ENCODE results near the gene WDR20. TPM values are rescaled to one million over a fixed set of nuclear protein-coding genes. Genes with fewer than 3 reads are reported as not detected.
"Not testable (repeated sequence)": the region's sequence is repeated elsewhere in the genome, so short reads cannot be mapped to it uniquely, and the experiment has no call there.

WDR20 gene
- total and polyA plus RNA-seq, 2 donors, result 16.4 to 16.8 TPM

DNA sequence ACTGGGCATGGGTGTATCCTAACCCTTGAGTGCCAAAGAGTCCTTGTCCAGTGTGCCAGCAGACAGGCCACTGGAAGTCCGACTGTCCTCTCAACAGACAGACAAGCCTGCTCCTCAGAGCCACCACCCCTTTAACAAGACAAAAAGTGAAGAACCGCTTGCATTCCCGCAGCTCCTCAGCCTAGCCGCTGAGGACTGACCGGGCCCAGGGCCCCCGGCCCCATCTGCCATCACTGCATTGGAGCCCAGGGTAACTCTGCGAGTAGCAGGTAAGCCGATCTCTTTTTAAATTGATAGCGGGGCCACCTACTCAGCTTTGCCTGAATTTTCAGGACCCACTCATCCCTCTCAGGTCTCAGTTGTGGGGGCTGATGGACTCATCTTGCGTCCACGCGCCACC, 96.3 kb downstream of the WDR20 start:
- WGBS, result 97% methylated on average over 12 of the region's 12 CpGs
- no peaks in the 10 kb centered on the region for H3K27me3 ChIP-seq (ENCODE audit: control insufficient read depth in 2 of 2, insufficient read depth in 1 of 2, low read length in 1 of 2)
- H3K9me3 ChIP-seq (ENCODE audit: control insufficient read depth in 2 of 2, insufficient read depth in 1 of 2, low read length in 1 of 2), result no peaks in the 10 kb centered on the region
- H3K4me1 ChIP-seq (ENCODE audit: control insufficient read depth in 2 of 2, insufficient read depth in 2 of 2, low read length in 2 of 2), result no peaks in the 10 kb centered on the region
- no peak overlapping the region for H3K4me3 ChIP-seq (ENCODE audit: low read length in 2 of 2)
- DNase-seq (ENCODE audit: low read depth in 6 of 9, low spot score in 9 of 9), result no peak
- no peaks in the 10 kb centered on the region for H3K36me3 ChIP-seq (ENCODE audit: control insufficient read depth in 2 of 2, insufficient read depth in 2 of 2, low read length in 1 of 2)
- H3K27ac ChIP-seq (ENCODE audit: low read depth in 1 of 2, low read length in 1 of 2), result no peak overlapping the region

DNA sequence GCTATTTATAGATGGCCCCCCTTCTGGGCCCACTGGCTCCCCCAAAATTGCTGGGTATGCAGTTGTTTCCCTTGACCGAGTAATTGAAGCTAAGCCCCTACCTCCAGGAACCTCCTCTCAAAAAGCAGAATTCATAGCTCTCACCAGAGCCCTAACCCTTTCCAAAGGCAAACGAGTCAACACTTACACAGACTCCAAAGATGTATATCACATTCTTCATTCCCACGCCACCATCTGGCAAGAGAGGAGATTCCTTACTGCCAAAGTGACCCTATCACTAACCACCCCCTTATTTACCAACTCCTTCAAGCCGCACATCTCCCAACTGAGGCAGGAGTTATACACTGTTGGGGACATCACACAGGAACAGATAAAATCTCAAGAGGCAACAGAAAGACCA, 98.4 kb downstream of the WDR20 start:
- Histone ChIP-seq H3K4me3 (ENCODE audit: low read length in 2 of 2) (no peak overlapping the region), H3K27me3 (ENCODE audit: control insufficient read depth in 2 of 2, insufficient read depth in 1 of 2, low read length in 1 of 2) (no peaks in the 10 kb centered on the region), H3K27ac (ENCODE audit: low read depth in 1 of 2, low read length in 1 of 2) (no peak overlapping the region), H3K9me3 (ENCODE audit: control insufficient read depth in 2 of 2, insufficient read depth in 1 of 2, low read length in 1 of 2) (no peaks in the 10 kb centered on the region), H3K36me3 (ENCODE audit: control insufficient read depth in 2 of 2, insufficient read depth in 2 of 2, low read length in 1 of 2) (no peaks in the 10 kb centered on the region), H3K4me1 (ENCODE audit: control insufficient read depth in 2 of 2, insufficient read depth in 2 of 2, low read length in 2 of 2) (no peaks in the 10 kb centered on the region)
- DNase-seq (ENCODE audit: low read depth in 6 of 9, low spot score in 9 of 9), result no peak
- WGBS, result 85% methylated on average over 4 of the region's 4 CpGs

DNA sequence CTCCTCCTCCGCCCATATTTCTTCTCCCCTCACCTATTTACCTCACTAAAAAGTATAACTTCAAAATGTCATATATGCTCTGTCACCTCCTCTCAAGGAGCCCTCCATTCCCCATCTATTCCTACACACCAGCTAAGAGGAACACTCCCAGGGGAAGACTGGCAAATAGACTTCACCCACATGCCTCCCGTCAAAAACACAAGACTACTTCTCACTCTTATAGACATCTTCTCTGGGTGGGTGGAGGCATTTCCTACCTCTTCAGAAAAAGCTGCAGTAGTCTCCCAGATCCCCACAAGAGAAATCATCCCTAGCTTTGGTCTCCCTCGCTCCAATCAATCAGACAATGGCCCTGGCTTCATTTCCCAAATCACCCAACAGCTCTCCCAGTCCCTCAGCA, 99.1 kb downstream of the WDR20 start:
- H3K27ac ChIP-seq (ENCODE audit: low read depth in 1 of 2, low read length in 1 of 2), result no peak overlapping the region
- WGBS, result 95% methylated on average over 3 of the region's 3 CpGs
- H3K9me3 ChIP-seq (ENCODE audit: control insufficient read depth in 2 of 2, insufficient read depth in 1 of 2, low read length in 1 of 2), result no peaks in the 10 kb centered on the region
- no peaks in the 10 kb centered on the region for H3K4me1 ChIP-seq (ENCODE audit: control insufficient read depth in 2 of 2, insufficient read depth in 2 of 2, low read length in 2 of 2)
- no peak overlapping the region for H3K4me3 ChIP-seq (ENCODE audit: low read length in 2 of 2)
- no peak for DNase-seq (ENCODE audit: low read depth in 6 of 9, low spot score in 9 of 9)
- H3K36me3 ChIP-seq (ENCODE audit: control insufficient read depth in 2 of 2, insufficient read depth in 2 of 2, low read length in 1 of 2), result no peaks in the 10 kb centered on the region
- no peaks in the 10 kb centered on the region for H3K27me3 ChIP-seq (ENCODE audit: control insufficient read depth in 2 of 2, insufficient read depth in 1 of 2, low read length in 1 of 2)

DNA sequence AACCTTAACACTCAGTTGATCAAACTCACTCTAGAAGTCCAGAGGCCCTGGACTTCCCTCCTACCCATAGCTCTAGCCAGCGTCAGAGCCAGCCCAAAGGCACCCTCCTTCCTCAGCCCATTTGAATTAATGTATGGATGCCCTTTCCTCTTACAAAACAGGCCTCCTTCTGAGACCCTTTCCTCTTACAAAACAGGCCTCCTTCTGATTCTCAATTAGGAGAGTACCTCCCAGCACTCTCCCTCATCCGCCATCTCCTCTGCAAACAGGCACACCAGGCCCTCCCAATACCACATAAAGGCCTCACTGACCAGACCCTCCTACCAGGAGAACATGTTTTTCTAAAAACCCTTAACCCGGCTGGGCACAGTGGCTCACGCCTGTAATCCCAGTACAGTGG, 99.5 kb downstream of the WDR20 start:
- Histone ChIP-seq H3K9me3 (ENCODE audit: control insufficient read depth in 2 of 2, insufficient read depth in 1 of 2, low read length in 1 of 2) (no peaks in the 10 kb centered on the region), H3K27me3 (ENCODE audit: control insufficient read depth in 2 of 2, insufficient read depth in 1 of 2, low read length in 1 of 2) (no peaks in the 10 kb centered on the region), H3K36me3 (ENCODE audit: control insufficient read depth in 2 of 2, insufficient read depth in 2 of 2, low read length in 1 of 2) (no peaks in the 10 kb centered on the region), H3K4me3 (ENCODE audit: low read length in 2 of 2) (no peak overlapping the region), H3K4me1 (ENCODE audit: control insufficient read depth in 2 of 2, insufficient read depth in 2 of 2, low read length in 2 of 2) (no peaks in the 10 kb centered on the region), H3K27ac (ENCODE audit: low read depth in 1 of 2, low read length in 1 of 2) (no peak overlapping the region)
- 95% methylated on average over 4 of the region's 4 CpGs for WGBS
- DNase-seq (ENCODE audit: low read depth in 6 of 9, low spot score in 9 of 9), result no peak

DNA sequence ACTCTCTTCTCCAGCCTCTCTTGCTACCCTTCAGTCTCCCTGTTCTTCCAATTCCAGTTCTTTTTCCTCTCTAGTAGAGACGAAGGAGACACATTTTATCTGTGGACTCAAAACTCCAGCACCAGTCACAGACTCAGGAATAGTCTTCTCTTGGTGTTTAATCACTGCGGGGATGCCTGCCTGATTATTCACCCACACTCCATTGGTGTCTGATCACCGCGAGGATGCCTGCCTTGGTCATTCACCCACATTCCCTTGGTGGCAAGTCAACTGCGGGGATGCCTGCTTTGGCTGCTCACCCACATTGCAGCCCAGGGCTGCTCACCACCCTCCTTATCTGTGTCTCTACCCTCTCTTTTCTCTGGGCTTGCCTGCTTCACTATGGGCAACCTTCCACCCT, 100.8 kb downstream of the WDR20 start:
- H3K36me3 ChIP-seq (ENCODE audit: control insufficient read depth in 2 of 2, insufficient read depth in 2 of 2, low read length in 1 of 2); H3K4me1 ChIP-seq (ENCODE audit: control insufficient read depth in 2 of 2, insufficient read depth in 2 of 2, low read length in 2 of 2); H3K4me3 ChIP-seq (ENCODE audit: low read length in 2 of 2); H3K9me3 ChIP-seq (ENCODE audit: control insufficient read depth in 2 of 2, insufficient read depth in 1 of 2, low read length in 1 of 2); H3K27ac ChIP-seq (ENCODE audit: low read depth in 1 of 2, low read length in 1 of 2); H3K27me3 ChIP-seq (ENCODE audit: control insufficient read depth in 2 of 2, insufficient read depth in 1 of 2, low read length in 1 of 2); DNase-seq (ENCODE audit: low read depth in 6 of 9, low spot score in 9 of 9): not testable (repeated sequence)
- 95% methylated on average over 5 of the region's 5 CpGs for WGBS

DNA sequence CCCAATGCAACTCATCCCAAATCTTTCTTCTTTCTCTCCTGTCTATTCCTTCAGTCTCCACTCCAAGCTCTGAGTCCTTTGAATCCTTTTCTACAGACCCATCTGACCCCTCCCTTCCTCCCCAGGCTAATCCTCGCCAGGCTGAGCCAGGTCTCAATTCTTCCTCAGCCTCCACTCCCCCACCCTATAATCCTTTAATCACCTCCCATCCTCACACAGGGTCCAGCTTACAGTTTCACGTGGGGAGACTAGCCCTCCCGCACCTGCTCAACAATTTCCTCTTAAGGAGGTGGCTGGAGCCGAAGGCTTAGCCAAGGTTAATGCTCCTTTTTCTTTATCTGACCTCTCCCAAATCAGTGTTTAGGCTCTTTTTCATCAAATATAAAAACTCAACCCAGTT, 101.5 kb downstream of the WDR20 start:
- H3K4me1 ChIP-seq (ENCODE audit: control insufficient read depth in 2 of 2, insufficient read depth in 2 of 2, low read length in 2 of 2), result no peaks in the 10 kb centered on the region
- no peaks in the 10 kb centered on the region for H3K27me3 ChIP-seq (ENCODE audit: control insufficient read depth in 2 of 2, insufficient read depth in 1 of 2, low read length in 1 of 2)
- WGBS, result 93% methylated on average over 4 of the region's 4 CpGs
- no peaks in the 10 kb centered on the region for H3K36me3 ChIP-seq (ENCODE audit: control insufficient read depth in 2 of 2, insufficient read depth in 2 of 2, low read length in 1 of 2)
- DNase-seq (ENCODE audit: low read depth in 6 of 9, low spot score in 9 of 9), result no peak
- no peak overlapping the region for H3K4me3 ChIP-seq (ENCODE audit: low read length in 2 of 2)
- H3K27ac ChIP-seq (ENCODE audit: low read depth in 1 of 2, low read length in 1 of 2), result no peak overlapping the region
- H3K9me3 ChIP-seq (ENCODE audit: control insufficient read depth in 2 of 2, insufficient read depth in 1 of 2, low read length in 1 of 2), result no peaks in the 10 kb centered on the region

DNA sequence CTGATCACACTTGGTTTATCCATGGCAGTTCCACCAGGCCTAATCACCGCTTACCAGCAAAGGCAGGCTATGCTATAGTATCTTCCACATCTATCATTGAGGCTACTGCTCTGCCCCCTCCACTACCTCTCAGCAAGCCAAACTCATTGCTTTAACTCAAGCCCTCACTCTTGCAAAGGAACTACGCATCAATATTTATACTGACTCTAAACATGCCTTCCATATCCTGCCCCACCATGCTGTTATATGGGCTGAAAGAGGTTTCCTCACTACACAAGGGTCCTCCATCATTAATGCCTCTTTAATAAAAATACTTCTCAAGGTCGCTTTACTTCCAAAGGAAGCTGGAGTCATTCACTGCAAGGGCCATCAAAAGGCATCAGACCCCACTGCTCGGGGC, 104.1 kb downstream of the WDR20 start:
- not testable (repeated sequence) for H3K36me3 ChIP-seq (ENCODE audit: control insufficient read depth in 2 of 2, insufficient read depth in 2 of 2, low read length in 1 of 2); H3K9me3 ChIP-seq (ENCODE audit: control insufficient read depth in 2 of 2, insufficient read depth in 1 of 2, low read length in 1 of 2); H3K4me3 ChIP-seq (ENCODE audit: low read length in 2 of 2); H3K4me1 ChIP-seq (ENCODE audit: control insufficient read depth in 2 of 2, insufficient read depth in 2 of 2, low read length in 2 of 2); DNase-seq (ENCODE audit: low read depth in 6 of 9, low spot score in 9 of 9); H3K27ac ChIP-seq (ENCODE audit: low read depth in 1 of 2, low read length in 1 of 2); H3K27me3 ChIP-seq (ENCODE audit: control insufficient read depth in 2 of 2, insufficient read depth in 1 of 2, low read length in 1 of 2)
- 98% methylated on average over 4 of the region's 4 CpGs for WGBS

DNA sequence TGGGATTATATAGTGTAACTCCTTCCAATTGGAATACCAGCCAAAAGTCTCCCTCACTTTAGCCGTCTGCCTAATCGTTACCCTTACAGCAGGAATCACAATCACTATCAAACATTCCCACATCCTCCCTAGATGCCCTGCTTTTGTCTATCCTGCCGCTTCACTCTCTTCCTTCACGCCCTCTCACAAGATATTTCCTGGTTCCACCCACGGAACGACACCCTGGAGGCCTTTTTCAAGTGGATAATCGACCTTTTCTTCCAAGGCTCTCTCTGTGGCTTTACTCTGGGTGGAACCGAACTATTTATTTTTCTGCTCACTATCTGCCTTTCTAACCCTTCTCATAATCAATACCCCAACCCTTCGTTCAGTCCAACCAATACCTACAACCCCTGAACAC, 106.4 kb downstream of the WDR20 start:
- Histone ChIP-seq H3K27me3 (ENCODE audit: control insufficient read depth in 2 of 2, insufficient read depth in 1 of 2, low read length in 1 of 2) (no peaks in the 10 kb centered on the region), H3K27ac (ENCODE audit: low read depth in 1 of 2, low read length in 1 of 2) (no peak overlapping the region), H3K4me3 (ENCODE audit: low read length in 2 of 2) (no peak overlapping the region), H3K36me3 (ENCODE audit: control insufficient read depth in 2 of 2, insufficient read depth in 2 of 2, low read length in 1 of 2) (no peaks in the 10 kb centered on the region), H3K9me3 (ENCODE audit: control insufficient read depth in 2 of 2, insufficient read depth in 1 of 2, low read length in 1 of 2) (no peaks in the 10 kb centered on the region), H3K4me1 (ENCODE audit: control insufficient read depth in 2 of 2, insufficient read depth in 2 of 2, low read length in 2 of 2) (no peaks in the 10 kb centered on the region)
- 89% methylated on average over 9 of the region's 9 CpGs for WGBS
- no peak for DNase-seq (ENCODE audit: low read depth in 6 of 9, low spot score in 9 of 9)

DNA sequence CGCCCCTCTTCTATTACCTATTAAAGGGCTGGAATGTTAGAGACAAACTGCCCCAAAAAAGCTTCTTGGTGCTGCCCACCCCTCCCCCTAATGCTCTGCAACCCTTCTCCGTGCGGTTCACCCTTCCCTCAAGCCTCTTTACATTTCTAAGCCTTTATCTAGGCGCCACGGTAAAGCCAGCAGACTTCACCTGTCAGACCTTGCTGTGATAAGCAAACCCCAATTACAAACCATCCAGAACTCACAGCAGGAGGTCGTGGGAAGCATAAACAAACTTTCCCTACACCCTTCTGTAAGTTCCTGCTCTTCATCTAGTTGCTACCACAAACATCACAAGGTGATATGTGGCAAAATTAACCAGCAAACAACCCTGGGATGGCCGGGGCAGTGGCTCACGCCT, 108.4 kb downstream of the WDR20 start:
- Histone ChIP-seq H3K27me3 (ENCODE audit: control insufficient read depth in 2 of 2, insufficient read depth in 1 of 2, low read length in 1 of 2) (no peaks in the 10 kb centered on the region), H3K36me3 (ENCODE audit: control insufficient read depth in 2 of 2, insufficient read depth in 2 of 2, low read length in 1 of 2) (no peaks in the 10 kb centered on the region), H3K4me1 (ENCODE audit: control insufficient read depth in 2 of 2, insufficient read depth in 2 of 2, low read length in 2 of 2) (no peaks in the 10 kb centered on the region), H3K4me3 (ENCODE audit: low read length in 2 of 2) (no peak overlapping the region), H3K27ac (ENCODE audit: low read depth in 1 of 2, low read length in 1 of 2) (no peak overlapping the region), H3K9me3 (ENCODE audit: control insufficient read depth in 2 of 2, insufficient read depth in 1 of 2, low read length in 1 of 2) (no peaks in the 10 kb centered on the region)
- no peak for DNase-seq (ENCODE audit: low read depth in 6 of 9, low spot score in 9 of 9)
- 90% methylated on average over 8 of the region's 8 CpGs for WGBS

DNA sequence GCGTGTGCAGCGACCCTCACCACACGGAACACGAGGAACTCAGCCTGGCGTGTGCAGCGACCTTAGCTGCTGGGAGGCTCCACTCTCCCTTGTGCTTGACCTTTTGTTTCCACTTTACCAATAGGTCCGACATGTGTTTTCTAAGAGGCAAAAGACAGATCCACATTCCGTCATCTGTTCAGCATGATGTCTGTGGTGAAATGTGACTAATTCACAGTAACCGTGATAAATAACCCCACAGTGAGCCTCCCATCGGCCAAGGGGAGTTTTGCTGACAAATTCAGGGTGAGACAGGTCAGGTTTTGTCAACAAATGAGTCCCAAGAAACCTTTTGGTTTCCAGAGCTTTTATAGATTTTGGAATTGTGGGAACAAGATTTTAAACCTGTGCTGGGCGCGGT, 109.3 kb downstream of the WDR20 start:
- Histone ChIP-seq H3K4me3 (ENCODE audit: low read length in 2 of 2) (no peak overlapping the region), H3K4me1 (ENCODE audit: control insufficient read depth in 2 of 2, insufficient read depth in 2 of 2, low read length in 2 of 2) (no peaks in the 10 kb centered on the region), H3K27me3 (ENCODE audit: control insufficient read depth in 2 of 2, insufficient read depth in 1 of 2, low read length in 1 of 2) (no peaks in the 10 kb centered on the region), H3K27ac (ENCODE audit: low read depth in 1 of 2, low read length in 1 of 2) (no peak overlapping the region), H3K9me3 (ENCODE audit: control insufficient read depth in 2 of 2, insufficient read depth in 1 of 2, low read length in 1 of 2) (no peaks in the 10 kb centered on the region), H3K36me3 (ENCODE audit: control insufficient read depth in 2 of 2, insufficient read depth in 2 of 2, low read length in 1 of 2) (no peaks in the 10 kb centered on the region)
- WGBS, result 96% methylated on average over 12 of the region's 12 CpGs
- no peak for DNase-seq (ENCODE audit: low read depth in 6 of 9, low spot score in 9 of 9)
